GM12874 (cell line): ENCODE results near the gene N4BP2L2.

ENCODE experiments used
- CTCF ChIP-seq: IDR thresholded peaks from 2 replicates; pipeline ENCODE4 v1.5.1; 2011; ENCODE audit warnings: low read depth, mild to moderate bottlenecking, control low read depth, low read length, moderate library complexity; ENCODE audit not compliant: insufficient read depth

The N4BP2L2 gene

GRCh38 chr13:32499538-32500210 is 38.9 kb downstream of the N4BP2L2 start:
- TF ChIP-seq CTCF = no peak

- no peak for TF ChIP-seq CTCF
These were observed 41.0 kb downstream of the N4BP2L2 start for GRCh38 chr13:32497589-32497988.

- no peak for TF ChIP-seq CTCF
These were observed 41.9 kb downstream of the N4BP2L2 start for GRCh38 chr13:32496599-32497160.

DNA sequence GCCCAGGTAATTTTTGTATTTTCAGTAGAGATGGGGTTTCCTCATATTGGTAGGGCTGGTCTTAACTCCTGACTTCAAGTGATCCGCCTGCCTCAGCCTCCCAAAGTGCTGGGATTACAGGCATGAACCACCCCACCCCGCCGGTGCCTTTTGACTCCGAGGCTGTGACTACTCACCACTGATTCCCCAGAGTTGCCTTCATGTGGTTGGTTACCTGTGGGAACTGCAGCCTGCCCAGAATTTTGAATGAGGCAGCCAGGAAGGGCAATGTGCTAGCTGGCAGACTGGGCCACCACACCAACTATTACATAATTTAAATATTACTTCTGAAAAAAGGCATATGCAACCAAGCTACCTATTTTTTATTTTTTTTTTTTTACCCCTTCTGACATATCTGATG is 42.8 kb downstream of the N4BP2L2 start:
- no peak for TF ChIP-seq CTCF

- no peak for TF ChIP-seq CTCF
These were observed 43.2 kb downstream of the N4BP2L2 start for GRCh38 chr13:32495429-32495828.

DNA sequence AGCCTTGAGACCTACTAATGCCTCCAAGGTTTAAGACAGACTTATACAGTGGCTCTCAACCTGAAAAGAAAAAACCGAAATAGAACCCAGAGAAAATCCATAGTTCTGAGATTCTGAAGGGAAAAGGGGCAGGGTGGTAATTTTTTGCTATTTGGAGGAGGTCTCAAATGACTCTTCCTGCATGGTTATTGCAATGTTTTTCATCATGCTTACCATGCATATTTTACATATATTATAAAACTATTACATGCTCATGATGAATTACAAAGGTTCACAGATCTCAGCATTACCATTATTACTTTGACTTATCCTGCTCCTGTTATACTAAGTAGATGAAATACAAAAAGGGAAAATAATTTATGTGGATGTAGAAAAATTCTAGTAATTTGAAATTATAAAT is 47.6 kb downstream of the N4BP2L2 start:
- TF ChIP-seq CTCF = no peak

- TF ChIP-seq CTCF = no peak
These were observed 61.7 kb downstream of the N4BP2L2 start for GRCh38 chr13:32476892-32477291.
